ENCODE measurements around the gene CACNA1H.
A peak's percentile ranks its signal among the peaks of the same experiment; 100 is the strongest.

The CACNA1H gene

DNA sequence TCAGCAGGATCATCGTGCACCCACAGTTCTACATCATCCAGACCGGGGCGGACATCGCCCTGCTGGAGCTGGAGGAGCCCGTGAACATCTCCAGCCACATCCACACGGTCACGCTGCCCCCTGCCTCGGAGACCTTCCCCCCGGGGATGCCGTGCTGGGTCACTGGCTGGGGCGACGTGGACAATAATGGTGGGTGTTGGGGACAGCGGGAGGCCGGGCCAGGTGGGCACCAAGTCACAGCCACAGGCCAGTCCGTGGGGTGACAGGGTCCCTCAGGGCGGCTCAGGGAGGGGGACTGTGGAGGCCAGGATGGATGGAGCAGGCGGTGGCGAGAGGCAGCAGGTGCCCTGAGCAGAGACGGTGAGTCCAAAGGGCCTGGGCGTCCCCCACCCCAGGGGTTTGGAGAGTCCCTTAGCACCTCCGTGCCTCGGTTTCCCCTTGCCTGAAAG is 104.0 kb downstream of the CACNA1H start:
- TF ChIP-seq, protein P1, sequence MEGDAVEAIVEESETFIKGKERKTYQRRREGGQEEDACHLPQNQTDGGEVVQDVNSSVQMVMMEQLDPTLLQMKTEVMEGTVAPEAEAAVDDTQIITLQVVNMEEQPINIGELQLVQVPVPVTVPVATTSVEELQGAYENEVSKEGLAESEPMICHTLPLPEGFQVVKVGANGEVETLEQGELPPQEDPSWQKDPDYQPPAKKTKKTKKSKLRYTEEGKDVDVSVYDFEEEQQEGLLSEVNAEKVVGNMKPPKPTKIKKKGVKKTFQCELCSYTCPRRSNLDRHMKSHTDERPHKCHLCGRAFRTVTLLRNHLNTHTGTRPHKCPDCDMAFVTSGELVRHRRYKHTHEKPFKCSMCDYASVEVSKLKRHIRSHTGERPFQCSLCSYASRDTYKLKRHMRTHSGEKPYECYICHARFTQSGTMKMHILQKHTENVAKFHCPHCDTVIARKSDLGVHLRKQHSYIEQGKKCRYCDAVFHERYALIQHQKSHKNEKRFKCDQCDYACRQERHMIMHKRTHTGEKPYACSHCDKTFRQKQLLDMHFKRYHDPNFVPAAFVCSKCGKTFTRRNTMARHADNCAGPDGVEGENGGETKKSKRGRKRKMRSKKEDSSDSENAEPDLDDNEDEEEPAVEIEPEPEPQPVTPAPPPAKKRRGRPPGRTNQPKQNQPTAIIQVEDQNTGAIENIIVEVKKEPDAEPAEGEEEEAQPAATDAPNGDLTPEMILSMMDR (IDR thresholded peaks at IDR 0.05; ENCODE audit: control insufficient read depth, extremely low read depth, insufficient read depth), result no peak
- no peak overlapping the region for H3K4me3 ChIP-seq (ENCODE audit: low read depth, low read length)
- DNase-seq (ENCODE audit: low read depth), result no peak

DNA sequence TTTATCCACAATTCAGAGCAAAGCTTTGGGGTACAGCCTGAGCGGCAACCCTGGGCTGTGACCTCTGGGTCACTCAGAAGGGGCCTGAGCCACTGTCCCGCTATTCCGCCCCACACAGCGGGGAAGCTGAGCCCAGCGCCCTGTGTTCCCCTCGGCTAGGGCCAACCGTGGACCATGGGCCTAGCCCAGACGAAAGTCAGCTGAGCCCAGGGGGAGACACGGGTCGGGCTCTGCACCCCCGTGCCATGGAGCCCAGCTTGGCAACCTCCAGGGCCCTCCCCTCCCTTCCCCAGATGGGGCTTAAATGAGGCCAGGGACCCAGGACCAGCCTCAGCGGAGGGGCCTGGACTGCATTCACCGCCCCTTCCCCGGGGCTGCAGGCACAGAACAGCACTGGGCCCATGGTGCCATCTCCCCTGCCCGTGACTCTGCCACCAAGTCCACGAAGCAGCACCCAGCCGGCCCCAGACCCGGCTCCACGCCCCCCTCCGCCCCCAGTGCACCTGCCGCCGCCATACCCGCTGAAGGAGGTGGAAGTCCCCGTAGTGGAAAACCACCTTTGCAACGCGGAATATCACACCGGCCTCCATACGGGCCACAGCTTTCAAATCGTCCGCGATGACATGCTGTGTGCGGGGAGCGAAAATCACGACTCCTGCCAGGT is 104.8 kb downstream of the CACNA1H start:
- TF ChIP-seq, protein P1 (IDR thresholded peaks at IDR 0.05; ENCODE audit: control insufficient read depth, extremely low read depth, insufficient read depth), result no peak
- no peak overlapping the region for H3K4me3 ChIP-seq (ENCODE audit: low read depth, low read length)
- no peak for DNase-seq (ENCODE audit: low read depth)

DNA sequence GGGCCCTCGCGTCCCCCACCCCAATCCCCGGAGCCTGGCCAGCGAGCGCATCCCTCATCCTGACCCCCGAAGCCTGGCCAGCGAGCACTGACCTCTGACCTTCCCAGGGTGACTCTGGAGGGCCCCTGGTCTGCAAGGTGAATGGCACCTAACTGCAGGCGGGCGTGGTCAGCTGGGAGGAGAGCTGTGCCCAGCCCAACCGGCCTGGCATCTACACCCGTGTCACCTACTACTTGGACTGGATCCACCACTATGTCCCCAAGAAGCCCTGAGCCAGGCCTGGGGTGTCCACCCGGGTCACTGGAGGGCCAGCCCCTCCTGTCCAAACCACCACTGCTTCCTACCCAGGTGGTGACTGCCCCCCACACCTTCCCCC is 105.3 kb downstream of the CACNA1H start:
- no peak for DNase-seq (ENCODE audit: low read depth)
- TF ChIP-seq, protein P1 (IDR thresholded peaks at IDR 0.05; ENCODE audit: control insufficient read depth, extremely low read depth, insufficient read depth), result no peak
- H3K4me3 ChIP-seq (ENCODE audit: low read depth, low read length), result no peak overlapping the region

DNA sequence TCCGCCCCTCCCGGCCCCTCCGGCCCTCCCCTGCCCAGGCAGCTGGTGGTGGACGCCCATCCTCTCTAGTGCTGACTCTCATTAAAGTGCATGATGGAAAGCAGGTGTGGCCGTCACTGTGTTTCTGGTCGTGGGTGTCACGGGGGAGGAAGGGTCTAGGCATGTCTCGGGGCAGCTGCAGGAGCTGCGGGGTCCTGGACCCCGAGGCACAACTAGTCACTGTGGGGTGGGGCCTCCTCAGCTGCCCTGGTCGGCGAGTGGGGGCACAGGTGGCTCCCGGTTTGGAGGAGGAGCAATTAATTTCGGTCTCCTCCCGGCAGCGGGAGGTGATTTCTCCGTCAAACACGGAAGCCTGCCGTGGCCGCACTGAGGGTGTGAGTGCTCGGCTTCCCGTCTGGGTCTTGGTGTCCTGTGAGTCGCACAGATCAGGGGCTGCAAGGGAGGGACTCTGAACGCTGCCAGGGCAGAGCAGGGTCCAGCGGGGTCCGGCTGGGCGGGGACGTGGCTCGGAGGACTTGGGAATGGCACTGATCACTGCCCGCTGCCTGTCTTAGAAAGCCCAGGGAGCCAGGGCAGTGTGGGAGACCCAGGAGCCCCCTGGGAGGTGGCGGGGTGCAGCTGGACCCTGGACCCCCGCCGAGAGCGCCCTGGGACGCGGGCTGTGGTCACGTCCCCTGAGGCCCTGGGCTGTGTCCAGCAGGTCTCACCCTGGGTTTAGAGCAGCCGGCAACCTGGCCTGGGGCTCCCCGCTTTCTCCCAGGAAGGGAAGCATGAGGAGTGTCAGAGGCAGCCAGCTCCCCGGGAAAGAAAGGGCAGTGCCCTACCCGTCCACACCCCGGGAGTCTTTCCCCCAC is 106.2 kb downstream of the CACNA1H start:
- peak overlapping the region; percentile 23; the same call in 1 of the 2 replicates for H3K4me3 ChIP-seq (ENCODE audit: low read depth, low read length)
- DNase-seq (ENCODE audit: low read depth), result no peak
- TF ChIP-seq, protein P1 (IDR thresholded peaks at IDR 0.05; ENCODE audit: control insufficient read depth, extremely low read depth, insufficient read depth), result no peak

DNA sequence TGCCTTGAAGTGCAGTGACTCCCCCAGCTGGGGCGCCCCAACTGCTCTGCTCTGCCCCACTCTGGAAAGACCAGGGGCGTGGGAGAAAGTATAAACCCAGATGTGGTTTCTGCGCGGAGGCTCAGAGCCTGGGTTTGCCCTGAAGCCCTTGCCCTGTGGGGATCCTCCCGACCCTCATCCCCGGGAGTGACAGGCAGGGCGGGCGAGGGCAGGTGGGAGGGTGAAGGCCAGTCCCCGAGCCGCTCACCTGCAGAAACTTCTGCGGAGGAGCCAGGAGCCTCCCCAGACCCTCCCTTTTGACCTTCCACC is 106.8 kb downstream of the CACNA1H start:
- no peak overlapping the region for H3K4me3 ChIP-seq (ENCODE audit: low read depth, low read length)
- no peak for DNase-seq (ENCODE audit: low read depth)

DNA sequence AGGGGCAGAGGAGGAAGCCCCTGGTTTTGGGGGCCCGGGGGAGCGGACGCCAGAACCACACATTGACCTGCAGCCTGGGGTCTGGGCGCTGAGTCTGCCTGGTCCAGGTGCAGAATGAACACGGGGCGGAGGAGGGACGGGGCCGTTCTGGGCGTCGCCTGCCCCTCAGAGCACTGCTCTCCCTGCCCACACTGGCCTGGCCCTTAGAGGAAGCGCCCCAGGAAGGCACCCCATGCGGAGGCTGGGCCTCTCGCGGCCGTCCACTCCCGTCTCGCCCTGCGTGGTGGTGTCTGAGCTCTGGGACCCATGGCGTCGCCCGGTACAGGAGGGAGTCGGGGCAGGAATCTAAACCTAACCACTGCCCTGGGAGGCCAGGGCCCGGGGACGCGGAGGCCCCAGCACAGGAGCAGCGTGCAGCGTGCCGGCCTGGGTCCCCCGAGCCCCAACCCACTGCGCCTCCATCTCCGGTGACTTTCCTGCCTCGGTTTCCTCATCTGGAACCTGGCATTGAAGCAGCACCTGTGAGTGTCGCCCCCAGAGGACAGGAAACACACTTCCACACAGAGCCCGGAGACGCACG is 107.3 kb downstream of the CACNA1H start:
- no peak for DNase-seq (ENCODE audit: low read depth)
- no peak overlapping the region for H3K4me3 ChIP-seq (ENCODE audit: low read depth, low read length)
- TF ChIP-seq, protein P1 (IDR thresholded peaks at IDR 0.05; ENCODE audit: control insufficient read depth, extremely low read depth, insufficient read depth), result no peak

More for the DNA sequence above, 106.8 kb downstream of the CACNA1H start:
- TF ChIP-seq, protein P1 (IDR thresholded peaks at IDR 0.05; ENCODE audit: control insufficient read depth, extremely low read depth, insufficient read depth), result no peak
